Cardiac fibroblast (primary cell): ENCODE results near the gene TOMM40L.

Experiments used
- DNase-seq, 2 donors: peaks; one replicate each; pipeline versions ENCODE4 v3.0.0 to v3.0.0-alpha.2; 2010; ENCODE audit warnings: low read depth in 2 of 2
- H3K4me3 ChIP-seq, 2 donors: replicated peaks in 1 of 2; 1 replicate in 1 of 2; 2 replicates in 1 of 2; pipeline ENCODE4 v1.5.1; 2011; ENCODE audit warnings: low read depth in 2 of 2, low read length in 2 of 2, mild to moderate bottlenecking in 2 of 2, moderate library complexity in 1 of 2
- TF ChIP-seq, protein P1 (sequence below): IDR thresholded peaks from one replicate; pipeline ENCODE4 v1.5.1; 2011; ENCODE audit warnings: low read depth, mild to moderate bottlenecking, low read length, inconsistent platforms

Gene TOMM40L

DNA sequence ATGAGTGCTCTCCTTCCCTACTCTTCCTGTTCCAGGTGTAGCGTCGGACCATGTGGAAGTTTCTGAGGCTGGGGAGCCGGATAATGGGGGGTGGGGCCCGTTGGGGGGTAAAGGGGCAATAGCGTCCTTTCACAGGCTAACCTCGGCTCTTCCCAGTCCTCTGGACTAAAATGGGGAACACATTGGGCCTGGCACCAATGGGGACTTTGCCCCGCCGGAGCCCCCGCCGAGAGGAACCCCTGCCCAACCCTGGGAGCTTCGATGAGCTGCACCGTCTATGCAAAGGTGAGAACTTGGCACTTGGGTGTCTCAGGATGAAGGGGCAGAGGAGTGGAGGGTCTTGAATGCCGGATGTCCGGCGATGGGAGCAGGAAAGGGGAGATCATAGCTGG, 456 bp downstream of the TOMM40L start:
- H3K4me3 ChIP-seq, result peak overlapping the region; percentile 94 to 95
- DNase-seq, result no peak
- TF ChIP-seq, protein P1, sequence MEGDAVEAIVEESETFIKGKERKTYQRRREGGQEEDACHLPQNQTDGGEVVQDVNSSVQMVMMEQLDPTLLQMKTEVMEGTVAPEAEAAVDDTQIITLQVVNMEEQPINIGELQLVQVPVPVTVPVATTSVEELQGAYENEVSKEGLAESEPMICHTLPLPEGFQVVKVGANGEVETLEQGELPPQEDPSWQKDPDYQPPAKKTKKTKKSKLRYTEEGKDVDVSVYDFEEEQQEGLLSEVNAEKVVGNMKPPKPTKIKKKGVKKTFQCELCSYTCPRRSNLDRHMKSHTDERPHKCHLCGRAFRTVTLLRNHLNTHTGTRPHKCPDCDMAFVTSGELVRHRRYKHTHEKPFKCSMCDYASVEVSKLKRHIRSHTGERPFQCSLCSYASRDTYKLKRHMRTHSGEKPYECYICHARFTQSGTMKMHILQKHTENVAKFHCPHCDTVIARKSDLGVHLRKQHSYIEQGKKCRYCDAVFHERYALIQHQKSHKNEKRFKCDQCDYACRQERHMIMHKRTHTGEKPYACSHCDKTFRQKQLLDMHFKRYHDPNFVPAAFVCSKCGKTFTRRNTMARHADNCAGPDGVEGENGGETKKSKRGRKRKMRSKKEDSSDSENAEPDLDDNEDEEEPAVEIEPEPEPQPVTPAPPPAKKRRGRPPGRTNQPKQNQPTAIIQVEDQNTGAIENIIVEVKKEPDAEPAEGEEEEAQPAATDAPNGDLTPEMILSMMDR, result no peak

DNA sequence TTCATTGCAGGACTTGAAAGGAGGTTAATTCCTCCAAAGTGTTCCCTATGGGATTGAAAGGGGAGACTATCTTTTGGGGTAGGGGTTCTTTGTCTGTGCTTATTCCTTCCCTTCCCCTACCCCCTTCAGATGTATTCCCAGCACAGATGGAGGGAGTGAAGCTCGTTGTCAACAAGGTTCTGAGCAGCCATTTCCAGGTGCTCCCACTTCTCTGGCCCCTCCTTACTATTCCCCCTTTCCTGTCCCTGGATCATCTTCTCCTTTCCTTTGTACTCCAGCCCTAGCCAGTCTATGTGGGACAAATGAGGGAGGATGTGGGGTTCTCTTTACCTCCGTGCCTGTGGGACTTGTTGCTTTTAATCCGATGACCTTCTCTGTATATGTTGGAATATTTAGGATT, 899 bp downstream of the TOMM40L start:
- TF ChIP-seq, protein P1, result no peak
- no peak for DNase-seq
- peak overlapping the region; percentile 94 to 95 for H3K4me3 ChIP-seq

DNA sequence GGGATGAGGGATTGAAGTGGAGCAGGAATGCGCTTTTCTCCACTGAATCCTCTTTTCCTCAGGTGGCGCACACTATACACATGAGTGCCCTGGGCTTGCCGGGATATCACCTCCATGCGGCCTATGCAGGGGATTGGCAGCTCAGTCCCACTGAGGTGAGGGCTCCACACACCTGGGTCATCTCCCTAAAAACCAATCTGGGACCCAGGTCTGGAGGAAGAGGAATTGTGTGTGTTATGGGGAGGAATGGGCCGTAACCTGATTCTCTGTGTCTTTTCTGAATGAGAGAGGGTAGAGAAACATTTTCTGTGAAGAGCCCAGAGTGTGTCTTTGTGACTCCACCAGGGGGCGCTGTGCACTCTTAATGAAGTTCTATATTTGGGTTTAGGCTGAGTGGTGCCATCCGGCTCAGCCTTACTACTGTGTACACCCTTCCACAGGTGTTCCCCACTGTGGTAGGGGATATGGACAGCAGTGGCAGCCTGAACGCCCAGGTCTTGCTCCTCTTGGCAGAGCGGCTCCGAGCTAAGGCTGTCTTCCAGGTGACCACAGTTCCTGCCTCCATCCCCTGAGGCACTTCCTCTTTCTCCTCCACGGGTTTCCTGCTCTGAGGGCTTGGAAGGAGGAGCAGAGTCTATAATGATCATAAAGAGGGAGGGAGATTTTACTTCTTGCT, 1.5 kb downstream of the TOMM40L start:
- H3K4me3 ChIP-seq, result peak overlapping the region in 1 of 2 donors; percentile 95
- DNase-seq, result peak; percentile 85
- TF ChIP-seq, protein P1, result peak; percentile 73

DNA sequence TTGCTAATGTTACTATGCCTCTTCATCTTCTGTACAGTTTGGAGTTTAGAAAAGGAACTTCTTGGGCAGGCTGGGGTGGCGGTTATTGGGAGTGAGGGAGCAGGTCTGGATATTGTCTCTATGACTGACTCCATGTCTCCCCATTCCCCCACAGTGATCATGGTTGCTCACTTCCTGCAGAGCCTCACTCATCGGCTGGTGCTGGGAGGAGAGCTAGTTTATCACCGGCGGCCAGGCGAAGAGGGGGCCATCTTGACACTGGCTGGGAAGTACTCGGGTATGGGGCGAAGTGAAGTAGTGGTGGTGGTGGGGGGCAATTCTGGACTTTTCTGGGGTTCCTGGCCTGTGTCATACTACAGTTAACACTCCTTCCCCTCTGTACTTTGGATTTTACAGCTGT, 2.2 kb downstream of the TOMM40L start:
- H3K4me3 ChIP-seq, result no peak overlapping the region
- no peak for DNase-seq
- TF ChIP-seq, protein P1, result no peak

DNA sequence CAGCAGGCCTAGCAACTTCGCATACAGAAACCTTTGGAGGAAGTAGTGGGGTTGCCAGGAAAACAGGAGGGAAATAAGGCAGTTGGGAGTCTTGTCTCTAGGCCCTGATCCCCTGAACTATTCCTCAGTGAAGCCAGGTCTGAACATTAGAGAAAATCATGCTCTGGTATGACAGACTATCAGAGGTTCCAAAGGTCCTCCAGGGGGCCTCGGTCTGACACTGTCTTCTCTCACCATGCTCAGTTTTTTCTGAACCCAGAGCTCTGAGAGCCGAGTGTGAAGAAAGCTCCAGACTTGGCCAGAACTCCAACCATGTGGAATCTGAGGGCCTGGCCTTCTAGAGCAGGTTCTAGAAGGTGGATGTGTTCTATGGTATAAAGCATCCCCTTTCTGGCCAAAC, 4.0 kb downstream of the TOMM40L start:
- no peak overlapping the region for H3K4me3 ChIP-seq
- no peak for DNase-seq

DNA sequence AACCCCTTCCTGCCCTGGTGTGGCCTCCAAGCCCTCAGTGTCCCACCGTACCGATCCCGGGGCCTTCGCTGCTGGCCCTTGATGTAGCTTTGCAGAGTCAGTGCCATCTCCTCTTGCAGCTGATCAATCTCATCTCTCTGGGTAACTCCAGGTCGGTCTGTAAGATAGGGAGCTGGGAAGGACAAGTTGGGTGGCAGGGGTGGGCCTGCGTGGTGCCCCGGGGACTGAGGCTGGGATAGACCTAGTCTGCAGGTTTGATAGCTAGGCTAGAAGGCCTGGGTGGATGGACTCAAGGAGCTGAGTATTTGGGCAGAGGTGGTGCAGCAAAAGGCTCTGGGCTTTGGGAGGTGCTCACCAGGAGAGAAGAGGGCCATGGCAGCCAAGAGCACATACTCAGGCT, 4.9 kb downstream of the TOMM40L start:
- TF ChIP-seq, protein P1, result no peak
- H3K4me3 ChIP-seq, result no peak overlapping the region
- no peak for DNase-seq

More for the DNA sequence above, 4.0 kb downstream of the TOMM40L start:
- TF ChIP-seq, protein P1, result no peak

DNA sequence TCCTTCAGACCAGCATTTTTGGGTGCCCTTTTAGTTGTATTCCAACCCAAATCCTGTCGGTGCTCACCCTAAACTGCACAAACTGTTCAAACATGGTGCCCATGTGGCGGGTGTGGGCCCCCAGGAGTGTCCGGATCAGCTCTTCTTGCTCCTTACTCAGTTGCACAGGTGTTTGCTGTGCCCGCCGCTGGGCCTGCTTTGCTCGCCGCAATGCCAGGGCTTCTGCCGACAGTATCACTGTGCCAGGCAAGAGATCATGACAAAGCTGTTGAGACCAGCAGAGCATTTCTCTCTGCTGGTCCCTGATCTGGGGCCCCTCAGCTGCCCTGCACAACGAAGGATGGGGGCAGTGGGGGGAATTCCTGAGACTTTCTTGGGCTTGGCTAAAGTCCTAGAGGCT, 7.2 kb downstream of the TOMM40L start:
- DNase-seq, result no peak
- H3K4me3 ChIP-seq, result no peak overlapping the region
- TF ChIP-seq, protein P1, result no peak
